Esophagus muscularis mucosa (tissue), 4 donors: ENCODE data around the gene CTNS.

Experiments used
- CTCF ChIP-seq, 3 experiments: fragments of 200-600 bp in 2 of 3; fragments of 450-650 bp in 1 of 3; sonication (generic) in 2 of 3; IDR thresholded peaks; one replicate each; pipeline ENCODE4 v1.5.1; 2017 to 2019; ENCODE audit warnings: antibody characterized with exemption in 3 of 3, mild to moderate bottlenecking in 2 of 3, moderate library complexity in 1 of 3
- EP300 ChIP-seq: sonication (generic); formaldehyde crosslinking; IDR thresholded peaks from one replicate; pipeline ENCODE4 v1.6.1; 2017; ENCODE audit warnings: antibody characterized with exemption
- POLR2A ChIP-seq: fragments of 450-650 bp; IDR thresholded peaks from one replicate; pipeline ENCODE4 v1.6.1; 2017; ENCODE audit warnings: antibody characterized with exemption, moderate library complexity, mild to moderate bottlenecking, low read depth

GRCh38 chr17:3710951-3711383, 74.4 kb downstream of the CTNS start:
- TF ChIP-seq CTCF (IDR thresholded peaks at IDR 0.05) (no peak), POLR2A (no peak), EP300 (no peak)
